Activated CD8-positive, alpha-beta T cell treated with anti-CD3 and anti-CD28 coated beads for 36 hours (primary cell): ENCODE measurements around the gene RHOBTB3. TPM values are rescaled to one million over a fixed set of nuclear protein-coding genes. Genes with fewer than 3 reads are reported as not detected.

Source experiments
- ATAC-seq: fragments of 200-7000 bp; cut with Tn5 transposase; one replicate; pipeline ENCODE4 v1.10.0; 2021; ENCODE audit warnings: mild to moderate bottlenecking, moderate library complexity
- CTCF ChIA-PET: fragments of 350-600 bp; sonication (Branson Sonifier 250); formaldehyde crosslinking; loops from one replicate; lab custom pipeline; 2021; ENCODE audit warnings: antibody characterized with exemption; lab: Charles Lee
- POLR2A ChIA-PET: fragments of 350-600 bp; sonication (Branson Sonifier 250); formaldehyde crosslinking; loops from one replicate; lab custom pipeline; 2021; ENCODE audit warnings: antibody characterized with exemption; lab: Charles Lee
- DNase-seq: peaks from one replicate; pipeline ENCODE4 v3.0.0-alpha.2; 2020
- H3K27ac Mint-ChIP-seq: one replicate; pipeline ENCODE4 v1.8.0; 2021; ENCODE audit warnings: mild to moderate bottlenecking, mixed read lengths
- H3K27me3 Mint-ChIP-seq: one replicate; pipeline ENCODE4 v1.8.0; 2021; ENCODE audit warnings: mixed read lengths
- H3K36me3 Mint-ChIP-seq: one replicate; pipeline ENCODE4 v1.8.0; 2021; ENCODE audit warnings: low read depth, mixed read lengths
- H3K4me1 Mint-ChIP-seq: one replicate; pipeline ENCODE4 v1.8.0; 2021; ENCODE audit warnings: low read depth, mixed read lengths
- H3K4me3 Mint-ChIP-seq: one replicate; pipeline ENCODE4 v1.8.0; 2021; ENCODE audit warnings: mild to moderate bottlenecking, moderate library complexity, mixed read lengths
- H3K9me3 Mint-ChIP-seq: one replicate; pipeline ENCODE4 v1.8.0; 2021; ENCODE audit warnings: mixed read lengths
- intact Hi-C: fragments of 100-400 bp; cut with micrococcal nuclease; formaldehyde crosslinking; loops from one replicate; pipeline ENCODE4 v1.10.0; 2022
- total RNA-seq, 2 experiments: library from RNA; stranded (reverse); gene quantifications; one replicate each; pipeline ENCODE4 v1.2.3, GENCODE V29; 2021
- TF ChIP-seq, protein P1 (sequence below): fragments of 200-600 bp; IDR thresholded peaks from one replicate; pipeline ENCODE4 v1.8.0; 2022; ENCODE audit warnings: antibody characterized with exemption, mild to moderate bottlenecking

Gene RHOBTB3
- total RNA-seq, 2 experiments from 2014 or later: 0.50 to 1.1 TPM

DNA sequence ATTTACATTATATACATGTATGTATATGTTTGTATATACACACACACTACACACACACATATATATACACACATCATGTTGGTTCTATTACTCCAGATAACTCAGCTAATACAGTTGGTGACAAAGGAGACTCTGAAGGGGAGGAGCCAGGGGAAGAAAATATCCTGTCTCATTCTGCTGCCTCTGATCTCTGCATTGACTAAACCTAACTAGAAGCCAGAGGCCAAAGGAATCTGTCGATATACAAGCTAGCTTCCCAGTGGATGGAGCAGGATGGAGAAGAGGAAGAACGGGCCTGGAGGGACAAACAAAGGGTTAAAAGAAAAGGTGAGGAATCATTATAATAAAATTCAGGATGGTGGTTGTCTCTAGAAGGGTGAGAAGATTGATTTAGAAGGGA lies 13.7 kb upstream of the RHOBTB3 start:
- intact Hi-C loops: loop anchor here (5.0 kb wide), 1 partner anchor 125 kb away; no protein-coding TSS in a partner anchor
- no peak for ATAC-seq
- CTCF ChIA-PET: interaction anchor here (1.1 to 2.3 kb wide), 2 partner anchors 13 to 64 kb away, joined by 4 to 8 read pairs; partner anchors contain the start of gene RHOBTB3

DNA sequence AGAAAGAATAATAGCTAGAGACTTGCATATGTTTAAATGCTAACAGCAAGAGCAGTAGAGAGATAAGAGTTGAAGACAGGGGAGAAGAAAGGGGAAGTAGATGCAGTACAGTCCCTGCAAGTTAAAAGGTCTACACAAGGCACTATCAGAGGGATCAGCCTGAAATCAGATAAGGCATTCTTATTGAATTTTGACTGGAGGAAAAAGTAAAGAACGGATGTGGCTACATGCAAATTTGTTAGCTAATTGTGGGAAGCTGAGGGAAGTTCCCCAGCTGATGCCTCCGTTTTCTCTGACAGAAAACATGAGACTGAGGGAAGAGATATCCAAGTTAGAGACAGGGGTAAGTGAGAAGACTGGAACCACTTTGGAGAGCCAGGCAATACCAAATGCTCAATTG lies 12.9 kb upstream of the RHOBTB3 start:
- no peaks in the 10 kb centered on the region for H3K36me3 Mint-ChIP-seq
- no peak overlapping the region for H3K27ac Mint-ChIP-seq
- peaks cover 17% of the 10 kb centered on the region for H3K4me1 Mint-ChIP-seq
- POLR2A ChIA-PET: interaction anchor here (1.2 kb wide), 1 partner anchor 17 kb away, joined by 3 read pairs; no protein-coding TSS in a partner anchor
- H3K27me3 Mint-ChIP-seq: peaks cover 4% of the 10 kb centered on the region
- ATAC-seq (peak; percentile 77), DNase-seq (peak; percentile 48)
- CTCF ChIA-PET: interaction anchor here (0.7 to 2.3 kb wide), 4 partner anchors 13 to 63 kb away, joined by 3 to 8 read pairs (median 6); partner anchors contain the start of gene RHOBTB3
- no peaks in the 10 kb centered on the region for H3K9me3 Mint-ChIP-seq
- TF ChIP-seq, protein P1, sequence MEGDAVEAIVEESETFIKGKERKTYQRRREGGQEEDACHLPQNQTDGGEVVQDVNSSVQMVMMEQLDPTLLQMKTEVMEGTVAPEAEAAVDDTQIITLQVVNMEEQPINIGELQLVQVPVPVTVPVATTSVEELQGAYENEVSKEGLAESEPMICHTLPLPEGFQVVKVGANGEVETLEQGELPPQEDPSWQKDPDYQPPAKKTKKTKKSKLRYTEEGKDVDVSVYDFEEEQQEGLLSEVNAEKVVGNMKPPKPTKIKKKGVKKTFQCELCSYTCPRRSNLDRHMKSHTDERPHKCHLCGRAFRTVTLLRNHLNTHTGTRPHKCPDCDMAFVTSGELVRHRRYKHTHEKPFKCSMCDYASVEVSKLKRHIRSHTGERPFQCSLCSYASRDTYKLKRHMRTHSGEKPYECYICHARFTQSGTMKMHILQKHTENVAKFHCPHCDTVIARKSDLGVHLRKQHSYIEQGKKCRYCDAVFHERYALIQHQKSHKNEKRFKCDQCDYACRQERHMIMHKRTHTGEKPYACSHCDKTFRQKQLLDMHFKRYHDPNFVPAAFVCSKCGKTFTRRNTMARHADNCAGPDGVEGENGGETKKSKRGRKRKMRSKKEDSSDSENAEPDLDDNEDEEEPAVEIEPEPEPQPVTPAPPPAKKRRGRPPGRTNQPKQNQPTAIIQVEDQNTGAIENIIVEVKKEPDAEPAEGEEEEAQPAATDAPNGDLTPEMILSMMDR: no peak
- no peak overlapping the region for H3K4me3 Mint-ChIP-seq
- intact Hi-C loops: loop anchor here (5.0 kb wide), 1 partner anchor 124 kb away; no protein-coding TSS in a partner anchor

More for the DNA sequence above, 13.7 kb upstream of the RHOBTB3 start:
- no peak overlapping the region for H3K4me3 Mint-ChIP-seq
- TF ChIP-seq, protein P1: no peak
- no peaks in the 10 kb centered on the region for H3K9me3 Mint-ChIP-seq
- POLR2A ChIA-PET: interaction anchor here (1.2 kb wide), 1 partner anchor 18 kb away, joined by 3 read pairs; no protein-coding TSS in a partner anchor
- no peaks in the 10 kb centered on the region for H3K36me3 Mint-ChIP-seq
- no peak overlapping the region for H3K27ac Mint-ChIP-seq
- no peak for DNase-seq
- H3K27me3 Mint-ChIP-seq: peaks cover 4% of the 10 kb centered on the region
- H3K4me1 Mint-ChIP-seq: peaks cover 18% of the 10 kb centered on the region

DNA sequence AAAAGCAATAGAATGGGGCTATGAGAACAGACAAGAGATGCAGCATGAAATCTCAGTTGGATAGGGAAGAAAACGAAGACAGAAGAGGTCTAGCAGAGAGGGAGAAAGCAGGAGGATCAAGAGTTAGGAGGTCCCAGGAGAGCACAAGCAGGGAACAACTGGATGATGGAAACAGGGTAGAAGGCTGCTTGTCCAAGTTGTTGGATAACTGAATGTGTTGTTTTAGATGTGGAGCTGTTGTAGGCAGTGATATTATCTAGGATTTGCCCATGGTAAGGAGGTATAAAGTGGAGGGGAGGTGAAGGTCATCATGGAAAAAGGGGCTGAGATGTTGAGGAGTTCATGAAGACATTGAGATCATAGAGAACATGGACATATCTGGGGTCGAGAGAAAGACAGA lies 12.4 kb upstream of the RHOBTB3 start:
- CTCF ChIA-PET: interaction anchor here (1.4 to 2.3 kb wide), 2 partner anchors 54 to 62 kb away, joined by 8 read pairs; no protein-coding TSS in a partner anchor
- POLR2A ChIA-PET: interaction anchor here (1.2 kb wide), 1 partner anchor 17 kb away, joined by 3 read pairs; no protein-coding TSS in a partner anchor

DNA sequence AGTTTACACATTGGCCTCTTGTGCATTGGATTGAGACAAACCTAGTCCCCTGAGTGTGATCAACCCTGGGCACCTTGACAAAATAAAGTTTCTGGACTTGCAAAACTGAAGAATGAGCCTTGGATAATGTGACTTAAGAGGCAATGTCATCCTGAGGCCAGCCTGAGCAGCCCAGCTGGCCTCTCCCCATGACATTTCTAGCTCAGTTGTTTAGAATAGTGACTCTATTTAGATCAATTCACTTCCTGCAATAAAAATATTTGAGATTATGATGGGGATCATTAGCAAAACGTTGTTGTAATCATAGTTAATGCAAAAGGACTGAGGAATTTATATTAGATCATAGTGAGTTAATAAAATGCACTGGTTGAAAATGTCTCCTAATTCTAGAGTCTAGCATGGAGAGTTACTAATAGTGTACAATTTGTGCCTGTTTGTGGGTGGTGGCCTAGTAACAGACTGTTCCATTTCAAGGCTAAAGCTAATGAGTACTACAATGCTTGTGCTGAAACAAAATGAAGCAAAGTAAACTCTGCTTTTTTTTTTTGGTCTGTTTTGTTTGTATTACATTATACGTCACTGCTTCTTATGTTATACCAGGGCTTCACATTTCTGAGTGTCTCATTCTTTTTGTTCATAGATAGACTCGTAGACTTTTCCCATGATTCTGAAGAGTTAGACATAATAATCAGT lies 10.9 kb upstream of the RHOBTB3 start:
- no peak overlapping the region for H3K4me3 Mint-ChIP-seq
- CTCF ChIA-PET: no interaction called here
- ATAC-seq (no peak), DNase-seq (no peak)
- no peaks in the 10 kb centered on the region for H3K36me3 Mint-ChIP-seq
- H3K27ac Mint-ChIP-seq: no peak overlapping the region
- intact Hi-C loops: no loop called here
- POLR2A ChIA-PET: no interaction called here
- peaks cover 3% of the 10 kb centered on the region for H3K27me3 Mint-ChIP-seq
- TF ChIP-seq, protein P1: no peak
- no peaks in the 10 kb centered on the region for H3K9me3 Mint-ChIP-seq
- H3K4me1 Mint-ChIP-seq: peaks cover 13% of the 10 kb centered on the region

More for the DNA sequence above, 12.4 kb upstream of the RHOBTB3 start:
- no peak overlapping the region for H3K4me3 Mint-ChIP-seq
- H3K4me1 Mint-ChIP-seq: peaks cover 17% of the 10 kb centered on the region
- intact Hi-C loops: loop anchor here (5.0 kb wide), 1 partner anchor 124 kb away; no protein-coding TSS in a partner anchor
- TF ChIP-seq, protein P1: no peak
- H3K27ac Mint-ChIP-seq: no peak overlapping the region
- H3K27me3 Mint-ChIP-seq: peaks cover 4% of the 10 kb centered on the region
- H3K9me3 Mint-ChIP-seq: no peaks in the 10 kb centered on the region
- ATAC-seq: no peak
- no peaks in the 10 kb centered on the region for H3K36me3 Mint-ChIP-seq
- DNase-seq: no peak
